ENCODE measurements around the gene ACBD4. TPM values are rescaled to one million over a fixed set of nuclear protein-coding genes. Genes with fewer than 3 reads are reported as not detected.

Gene ACBD4
- total RNA-seq, 1 donor from 2014 or later: 7.1 TPM

DNA sequence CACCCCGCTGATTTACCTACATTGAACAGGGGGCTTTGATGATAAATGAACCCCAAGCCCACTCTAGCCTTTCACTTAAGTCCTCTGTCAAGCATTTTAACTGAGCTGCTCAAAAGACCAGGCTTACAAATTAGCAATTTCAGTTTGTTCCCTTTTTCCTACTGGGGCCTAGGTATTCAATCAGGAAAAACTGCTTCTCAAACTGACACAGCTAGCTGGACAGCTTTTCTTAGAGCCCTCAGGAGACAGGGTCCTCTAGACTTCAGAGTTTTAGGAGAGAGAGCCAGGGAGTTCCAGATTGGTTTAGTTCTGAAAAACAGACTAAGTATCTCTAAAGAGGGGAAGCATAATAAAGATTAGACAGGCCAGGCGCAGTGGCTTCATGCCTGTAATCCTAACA lies 20.0 kb downstream of the ACBD4 start:
- no peak for DNase-seq

GRCh38 chr17:45156242-45156641 lies 20.8 kb downstream of the ACBD4 start:
- no peak for DNase-seq

DNA sequence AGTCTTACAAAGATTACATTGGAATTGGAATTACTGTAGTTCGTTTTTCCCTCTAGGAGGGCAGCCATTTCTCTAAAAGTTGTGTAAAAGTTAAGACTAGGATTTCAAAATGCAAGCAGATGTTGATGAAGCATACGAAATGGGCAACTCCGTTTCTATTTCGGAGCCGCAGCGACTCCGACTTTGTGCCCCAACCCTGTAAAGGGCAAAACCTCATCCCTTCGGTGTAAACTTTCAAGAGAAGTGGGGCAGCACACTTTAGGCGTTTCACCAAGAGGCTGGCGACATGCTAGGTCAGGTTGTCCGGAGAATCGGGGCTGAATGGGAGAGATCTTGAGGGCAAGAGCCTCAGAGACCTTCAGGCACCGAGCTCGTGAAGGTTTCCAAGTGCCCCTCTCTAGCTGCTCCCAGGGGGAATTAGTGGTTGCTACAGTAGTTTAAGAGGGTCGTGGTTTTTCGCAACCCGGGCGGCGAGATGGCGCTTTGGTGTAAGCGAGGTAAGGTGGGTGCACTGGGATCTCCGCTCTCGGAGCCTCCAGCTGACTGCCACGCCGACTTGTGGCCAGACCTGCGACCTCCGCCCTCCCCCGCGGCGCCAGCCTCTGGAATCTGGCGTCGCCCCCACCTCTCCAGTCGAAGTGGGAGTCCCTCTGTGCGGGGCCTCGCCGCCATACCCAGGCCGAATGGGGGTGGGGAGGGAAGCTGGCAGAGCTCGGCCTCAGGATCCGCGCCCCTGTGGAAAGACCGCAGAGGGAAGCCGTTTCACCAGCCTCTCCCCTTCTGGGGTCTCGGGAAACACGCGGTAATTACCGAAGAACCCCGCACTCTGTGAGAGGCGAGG lies 25.2 kb downstream of the ACBD4 start:
- DNase-seq: peak; percentile 90

GRCh38 chr17:45161288-45162024 lies 26.0 kb downstream of the ACBD4 start, which contains the start of gene HEXIM2:
HEXIM2 (plus strand) TSS chr17:45161875; CDS start chr17:45162794, 919 bp downstream.
- peak; percentile 100 for DNase-seq

- DNase-seq: no peak
Observed at GRCh38 chr17:45162025-45162687, 26.7 kb downstream of the ACBD4 start.

- no peak for DNase-seq
Observed at GRCh38 chr17:45164734-45165269, 29.3 kb downstream of the ACBD4 start.

DNA sequence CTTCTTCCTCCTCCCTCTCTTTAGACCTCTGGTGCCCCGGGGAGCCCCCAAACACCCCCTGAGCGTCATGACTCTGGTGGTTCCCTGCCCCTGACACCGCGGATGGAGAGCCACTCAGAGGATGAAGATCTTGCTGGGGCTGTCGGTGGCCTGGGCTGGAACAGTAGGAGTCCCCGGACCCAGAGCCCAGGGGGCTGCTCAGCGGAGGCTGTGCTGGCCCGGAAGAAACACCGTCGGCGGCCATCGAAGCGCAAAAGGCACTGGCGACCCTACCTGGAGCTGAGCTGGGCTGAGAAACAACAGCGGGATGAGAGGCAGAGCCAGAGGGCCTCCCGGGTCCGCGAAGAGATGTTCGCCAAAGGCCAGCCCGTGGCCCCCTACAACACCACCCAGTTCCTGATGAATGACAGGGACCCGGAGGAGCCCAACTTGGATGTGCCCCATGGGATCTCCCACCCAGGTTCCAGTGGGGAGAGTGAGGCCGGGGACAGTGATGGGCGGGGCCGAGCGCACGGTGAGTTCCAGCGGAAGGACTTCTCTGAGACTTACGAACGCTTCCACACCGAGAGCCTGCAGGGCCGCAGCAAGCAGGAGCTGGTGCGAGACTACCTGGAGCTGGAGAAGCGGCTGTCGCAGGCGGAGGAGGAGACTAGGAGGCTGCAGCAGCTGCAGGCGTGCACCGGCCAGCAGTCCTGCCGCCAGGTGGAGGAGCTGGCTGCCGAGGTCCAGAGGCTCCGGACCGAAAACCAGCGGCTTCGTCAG lies 33.7 kb downstream of the ACBD4 start:
- DNase-seq: no peak

GRCh38 chr17:45170280-45170930 lies 34.9 kb downstream of the ACBD4 start:
- no peak for DNase-seq

GRCh38 chr17:45170931-45171337 lies 35.4 kb downstream of the ACBD4 start:
- peak; percentile 89 for DNase-seq

DNA sequence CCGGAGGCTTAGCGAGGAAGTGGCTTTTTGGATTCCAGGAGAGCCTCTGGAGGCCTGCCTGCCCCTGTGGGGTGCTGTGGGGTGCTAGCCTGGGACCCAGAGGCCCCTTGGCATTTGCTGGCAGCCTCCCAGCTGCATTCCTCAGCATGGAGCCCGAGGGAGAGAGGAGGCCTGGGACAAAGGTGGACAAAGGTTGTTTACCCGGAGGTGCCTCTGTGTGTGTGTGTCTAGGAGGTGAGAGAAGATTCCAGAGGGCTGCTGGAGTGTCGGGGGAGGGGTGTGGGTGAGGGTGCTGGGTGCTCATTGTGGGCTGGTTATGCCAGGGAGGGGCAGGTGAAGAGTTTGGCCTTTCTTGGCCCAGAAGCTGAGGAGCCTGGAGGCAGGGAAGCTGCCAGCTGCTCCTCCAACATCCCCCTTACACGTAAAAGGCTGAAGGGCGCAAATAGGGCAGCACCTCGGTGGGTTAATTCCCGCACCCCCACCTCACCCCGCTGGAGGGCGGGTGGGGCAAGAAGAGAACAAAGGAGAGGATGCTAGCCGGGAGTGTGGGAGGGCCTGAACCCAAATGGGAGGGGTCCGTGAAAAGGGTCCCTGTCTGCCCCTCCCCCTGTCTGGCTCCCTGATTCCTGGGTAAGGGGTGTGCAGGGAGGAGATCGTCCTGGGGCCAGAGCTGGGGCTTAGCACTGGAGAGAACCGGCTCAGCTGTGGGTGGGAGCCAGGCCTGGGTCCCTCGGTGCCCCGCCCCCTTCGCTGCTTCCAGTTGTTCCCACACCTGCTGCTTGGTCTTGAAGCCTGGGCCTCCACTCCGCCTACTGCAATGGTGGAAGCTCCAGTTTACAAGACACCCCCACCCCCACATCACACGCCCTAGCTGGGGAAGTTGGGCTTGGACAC lies 36.1 kb downstream of the ACBD4 start:
- DNase-seq: peak; percentile 97

GRCh38 chr17:45172232-45172540 lies 36.7 kb downstream of the ACBD4 start:
- DNase-seq: no peak

- DNase-seq: peak; percentile 95
Observed at GRCh38 chr17:45172541-45173286, 37.2 kb downstream of the ACBD4 start.

- DNase-seq: no peak
Observed at GRCh38 chr17:45175759-45176115, 40.2 kb downstream of the ACBD4 start.

GRCh38 chr17:45177563-45177962 lies 42.1 kb downstream of the ACBD4 start:
- no peak for DNase-seq

- DNase-seq: no peak
Observed at GRCh38 chr17:45184144-45184543, 48.7 kb downstream of the ACBD4 start.

GRCh38 chr17:45186801-45187354 lies 51.4 kb downstream of the ACBD4 start:
- no peak for DNase-seq

GRCh38 chr17:45189009-45189408 lies 53.5 kb downstream of the ACBD4 start:
- no peak for DNase-seq

GRCh38 chr17:45190503-45191255 lies 55.2 kb downstream of the ACBD4 start:
- DNase-seq: no peak
